Activated T-helper 17 cell treated with anti-CD3 and anti-CD28 coated beads, Interleukin-2, amount 50 U/mL, for 72 hours (primary cell): ENCODE measurements around the gene ANXA8. TPM values are rescaled to one million over a fixed set of nuclear protein-coding genes. Genes with fewer than 3 reads are reported as not detected.
"Not testable (repeated sequence)": the region's sequence is repeated elsewhere in the genome, so short reads cannot be mapped to it uniquely, and the experiment has no call there.

Source experiments
- ATAC-seq: fragments of 150-1000 bp; cut with Tn5 transposase; replicated peaks from 2 replicates; pipeline ENCODE4 v1.10.0; 2021; ENCODE audit warnings: mild to moderate bottlenecking, moderate library complexity
- H3K27ac Mint-ChIP-seq: one replicate; pipeline ENCODE4 v1.8.0; 2022; ENCODE audit warnings: mixed read lengths
- H3K27me3 Mint-ChIP-seq: one replicate; pipeline ENCODE4 v1.8.0; 2022; ENCODE audit warnings: mixed read lengths
- H3K36me3 Mint-ChIP-seq: one replicate; pipeline ENCODE4 v1.8.0; 2022; ENCODE audit warnings: low read depth, mild to moderate bottlenecking, mixed read lengths
- H3K4me1 Mint-ChIP-seq: one replicate; pipeline ENCODE4 v1.8.0; 2022; ENCODE audit warnings: mixed read lengths
- H3K4me3 Mint-ChIP-seq: one replicate; pipeline ENCODE4 v1.8.0; 2022; ENCODE audit warnings: mild to moderate bottlenecking, mixed read lengths
- H3K9me3 Mint-ChIP-seq: one replicate; pipeline ENCODE4 v1.8.0; 2022; ENCODE audit warnings: mixed read lengths
- total RNA-seq, 2 donors: library from RNA; stranded (reverse); gene quantifications; one replicate each; pipeline ENCODE4 v1.2.3, GENCODE V29; 2022

The ANXA8 gene
- total RNA-seq, 2 donors from 2014 or later = not detected

- H3K27ac Mint-ChIP-seq, H3K4me3 Mint-ChIP-seq, H3K9me3 Mint-ChIP-seq, H3K4me1 Mint-ChIP-seq, H3K36me3 Mint-ChIP-seq, ATAC-seq: not testable (repeated sequence)
- peaks cover 15% of the 10 kb centered on the region for H3K27me3 Mint-ChIP-seq
Measured at GRCh38 chr10:47455350-47456078, 28.4 kb downstream of the ANXA8 start.

GRCh38 chr10:47454780-47455058 lies 29.2 kb downstream of the ANXA8 start:
- no peaks in the 10 kb centered on the region for H3K4me1 Mint-ChIP-seq
- ATAC-seq = no peak
- H3K4me3 Mint-ChIP-seq = no peak overlapping the region
- H3K9me3 Mint-ChIP-seq = no peaks in the 10 kb centered on the region
- no peaks in the 10 kb centered on the region for H3K36me3 Mint-ChIP-seq
- no peak overlapping the region for H3K27ac Mint-ChIP-seq
- H3K27me3 Mint-ChIP-seq = peaks cover 15% of the 10 kb centered on the region

GRCh38 chr10:47454008-47454779 lies 29.7 kb downstream of the ANXA8 start:
- Mint-ChIP-seq H3K4me1 (no peaks in the 10 kb centered on the region), H3K27me3 (peaks cover 15% of the 10 kb centered on the region), H3K9me3 (no peaks in the 10 kb centered on the region), H3K4me3 (no peak overlapping the region), H3K36me3 (no peaks in the 10 kb centered on the region), H3K27ac (no peak overlapping the region)
- no peak for ATAC-seq

- no peak for ATAC-seq
- Mint-ChIP-seq H3K36me3 (no peaks in the 10 kb centered on the region), H3K4me1 (no peaks in the 10 kb centered on the region), H3K9me3 (no peaks in the 10 kb centered on the region), H3K27ac (no peak overlapping the region), H3K4me3 (no peak overlapping the region), H3K27me3 (peaks cover 18% of the 10 kb centered on the region)
Measured at GRCh38 chr10:47453141-47454007, 30.5 kb downstream of the ANXA8 start.

GRCh38 chr10:47452495-47453140 lies 31.3 kb downstream of the ANXA8 start:
- Mint-ChIP-seq H3K36me3 (no peaks in the 10 kb centered on the region), H3K4me1 (no peaks in the 10 kb centered on the region), H3K27me3 (peaks cover 22% of the 10 kb centered on the region), H3K27ac (no peak overlapping the region), H3K4me3 (no peak overlapping the region), H3K9me3 (no peaks in the 10 kb centered on the region)
- no peak for ATAC-seq

- no peak overlapping the region for H3K4me3 Mint-ChIP-seq
- H3K36me3 Mint-ChIP-seq = no peaks in the 10 kb centered on the region
- H3K27ac Mint-ChIP-seq = no peak overlapping the region
Measured at GRCh38 chr10:47451998-47452494, 31.9 kb downstream of the ANXA8 start.

GRCh38 chr10:47451273-47451997 lies 32.5 kb downstream of the ANXA8 start:
- no peak overlapping the region for H3K27ac Mint-ChIP-seq
- no peaks in the 10 kb centered on the region for H3K36me3 Mint-ChIP-seq
- no peaks in the 10 kb centered on the region for H3K9me3 Mint-ChIP-seq
- no peaks in the 10 kb centered on the region for H3K4me1 Mint-ChIP-seq
- H3K4me3 Mint-ChIP-seq = no peak overlapping the region
- no peak for ATAC-seq
- H3K27me3 Mint-ChIP-seq = peaks cover 20% of the 10 kb centered on the region

More at GRCh38 chr10:47451998-47452494, 31.9 kb downstream of the ANXA8 start:
- Mint-ChIP-seq H3K4me1 (no peaks in the 10 kb centered on the region), H3K9me3 (no peaks in the 10 kb centered on the region), H3K27me3 (peaks cover 22% of the 10 kb centered on the region)
- ATAC-seq = no peak

GRCh38 chr10:47450442-47450841 lies 33.5 kb downstream of the ANXA8 start:
- Mint-ChIP-seq H3K9me3 (peaks cover 6% of the 10 kb centered on the region), H3K4me1 (no peaks in the 10 kb centered on the region), H3K4me3 (no peak overlapping the region), H3K27ac (no peak overlapping the region), H3K36me3 (no peaks in the 10 kb centered on the region), H3K27me3 (peaks cover 20% of the 10 kb centered on the region)
- ATAC-seq = no peak

- ATAC-seq = no peak
- H3K27ac Mint-ChIP-seq = no peak overlapping the region
- H3K36me3 Mint-ChIP-seq = no peaks in the 10 kb centered on the region
Measured at GRCh38 chr10:47449979-47450378, 33.9 kb downstream of the ANXA8 start.

GRCh38 chr10:47449102-47449978 lies 34.6 kb downstream of the ANXA8 start:
- H3K27me3 Mint-ChIP-seq = peaks cover 17% of the 10 kb centered on the region
- H3K27ac Mint-ChIP-seq = no peak overlapping the region
- H3K9me3 Mint-ChIP-seq = peaks cover 10% of the 10 kb centered on the region
- no peaks in the 10 kb centered on the region for H3K36me3 Mint-ChIP-seq
- no peaks in the 10 kb centered on the region for H3K4me1 Mint-ChIP-seq
- no peak for ATAC-seq
- no peak overlapping the region for H3K4me3 Mint-ChIP-seq

More at GRCh38 chr10:47449979-47450378, 33.9 kb downstream of the ANXA8 start:
- Mint-ChIP-seq H3K4me1 (no peaks in the 10 kb centered on the region), H3K27me3 (peaks cover 20% of the 10 kb centered on the region), H3K4me3 (no peak overlapping the region), H3K9me3 (peaks cover 10% of the 10 kb centered on the region)

- no peak for ATAC-seq
- Mint-ChIP-seq H3K9me3 (peaks cover 10% of the 10 kb centered on the region), H3K27me3 (peaks cover 14% of the 10 kb centered on the region), H3K4me1 (no peaks in the 10 kb centered on the region), H3K36me3 (no peaks in the 10 kb centered on the region), H3K27ac (no peak overlapping the region), H3K4me3 (no peak overlapping the region)
Measured at GRCh38 chr10:47447705-47448104, 36.2 kb downstream of the ANXA8 start.

- H3K27ac Mint-ChIP-seq = no peak overlapping the region
- H3K36me3 Mint-ChIP-seq = no peaks in the 10 kb centered on the region
- peaks cover 10% of the 10 kb centered on the region for H3K9me3 Mint-ChIP-seq
- no peaks in the 10 kb centered on the region for H3K4me1 Mint-ChIP-seq
- ATAC-seq = no peak
- peaks cover 19% of the 10 kb centered on the region for H3K27me3 Mint-ChIP-seq
- H3K4me3 Mint-ChIP-seq = no peak overlapping the region
Measured at GRCh38 chr10:47447209-47447608, 36.7 kb downstream of the ANXA8 start.

GRCh38 chr10:47445720-47446119 lies 38.2 kb downstream of the ANXA8 start:
- peaks cover 31% of the 10 kb centered on the region for H3K27me3 Mint-ChIP-seq
- no peaks in the 10 kb centered on the region for H3K36me3 Mint-ChIP-seq
- no peaks in the 10 kb centered on the region for H3K4me1 Mint-ChIP-seq
- no peak overlapping the region for H3K27ac Mint-ChIP-seq
- H3K9me3 Mint-ChIP-seq = peaks cover 10% of the 10 kb centered on the region
- H3K4me3 Mint-ChIP-seq = no peak overlapping the region
- no peak for ATAC-seq
